Activated naive CD8-positive, alpha-beta T cell treated with anti-CD3 and anti-CD28 coated beads, Interleukin-2, amount 50 U/mL, for 16 hours (primary cell): Measurements from ENCODE around the gene DNPH1.

Source experiments
- DNase-seq: peaks from one replicate; pipeline ENCODE4 v3.0.0-alpha.2; 2020; ENCODE audit warnings: low read depth, low spot score

DNPH1 gene

DNA sequence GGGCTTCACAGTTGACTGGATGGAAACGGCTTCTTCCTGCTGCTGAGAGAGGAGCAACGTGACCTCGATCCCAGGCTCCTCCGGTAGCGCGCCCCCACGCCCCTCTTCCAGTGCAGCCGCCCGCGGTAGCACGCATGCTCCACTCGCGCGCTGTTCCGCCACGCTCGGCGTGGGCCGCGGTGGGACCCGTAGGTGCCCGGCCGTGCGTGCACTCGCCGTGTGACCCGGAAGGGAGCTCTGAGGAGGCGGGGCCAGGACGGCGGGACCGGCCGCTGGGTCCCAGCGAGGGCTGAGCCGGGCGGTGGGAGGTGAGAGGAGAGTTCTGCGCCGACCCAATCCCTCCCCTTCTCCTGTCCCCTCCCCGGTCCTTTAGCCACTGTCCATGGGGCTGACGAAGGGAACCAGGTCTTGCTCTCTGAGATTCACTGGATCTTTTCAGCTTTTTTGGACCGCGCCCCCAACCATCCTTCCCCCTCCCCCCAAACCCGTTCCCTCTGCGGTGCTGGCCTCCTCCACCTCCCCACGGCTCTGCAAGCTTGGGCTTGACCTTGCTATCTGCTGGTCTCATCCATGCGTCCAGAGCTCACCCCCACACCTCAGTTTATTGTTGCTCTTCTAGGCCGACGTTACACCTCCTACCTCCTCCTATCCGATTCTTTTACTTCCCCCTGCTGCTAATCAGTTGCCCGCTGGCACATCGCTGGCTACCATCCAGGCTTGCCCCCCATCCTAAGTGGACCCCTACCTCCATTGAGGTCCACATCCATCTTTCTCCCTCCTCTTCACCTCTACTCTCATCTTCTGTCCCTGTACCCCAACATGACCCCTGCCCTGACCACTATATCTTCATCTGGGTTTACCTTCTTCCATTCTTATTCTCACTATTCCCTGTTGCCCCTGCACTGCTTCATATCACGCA, 47.1 kb downstream of the DNPH1 start, which contains the start of gene CUL9:
CUL9 (plus strand) TSS at position 255 of the 919 bp plus-strand sequence. CDS start 2,115 bp downstream, outside the sequence.
- DNase-seq: peak; percentile 32

DNA sequence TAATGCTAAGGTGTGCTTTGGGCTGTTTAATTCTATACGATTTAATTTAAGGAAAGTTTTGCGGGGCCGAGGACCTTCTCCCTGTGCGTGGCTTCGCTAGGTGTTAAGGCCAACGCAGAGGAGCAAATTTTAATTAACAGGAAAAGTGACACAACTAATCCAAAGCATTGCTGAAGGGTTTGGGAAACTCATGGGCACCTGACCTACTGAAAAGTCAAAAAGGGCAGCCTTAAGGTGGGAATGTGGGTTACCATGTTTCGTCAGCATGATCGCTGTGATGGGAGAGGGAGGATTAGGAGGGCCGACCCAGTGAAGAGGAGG, 47.7 kb downstream of the DNPH1 start:
- DNase-seq: no peak

DNA sequence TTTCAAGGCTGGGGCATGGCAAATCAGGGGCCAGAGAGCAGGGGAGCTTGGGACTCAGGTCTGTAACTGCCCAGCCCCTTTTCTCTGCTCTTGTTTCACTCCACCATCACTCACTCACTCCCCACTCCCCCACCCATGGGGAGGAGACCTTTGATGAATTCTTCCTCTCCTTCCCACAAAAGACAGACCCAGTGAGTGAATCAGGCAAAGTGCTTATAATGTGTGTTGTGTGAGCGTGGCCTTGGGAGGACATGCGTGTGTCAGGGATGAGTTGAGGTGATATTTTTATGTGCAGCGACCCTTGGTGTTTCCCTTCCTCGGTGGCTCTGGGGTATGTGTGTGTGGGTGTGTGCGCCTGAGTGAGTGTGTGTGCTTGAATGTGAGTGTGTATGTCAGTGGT, 48.3 kb downstream of the DNPH1 start:
- no peak for DNase-seq

DNA sequence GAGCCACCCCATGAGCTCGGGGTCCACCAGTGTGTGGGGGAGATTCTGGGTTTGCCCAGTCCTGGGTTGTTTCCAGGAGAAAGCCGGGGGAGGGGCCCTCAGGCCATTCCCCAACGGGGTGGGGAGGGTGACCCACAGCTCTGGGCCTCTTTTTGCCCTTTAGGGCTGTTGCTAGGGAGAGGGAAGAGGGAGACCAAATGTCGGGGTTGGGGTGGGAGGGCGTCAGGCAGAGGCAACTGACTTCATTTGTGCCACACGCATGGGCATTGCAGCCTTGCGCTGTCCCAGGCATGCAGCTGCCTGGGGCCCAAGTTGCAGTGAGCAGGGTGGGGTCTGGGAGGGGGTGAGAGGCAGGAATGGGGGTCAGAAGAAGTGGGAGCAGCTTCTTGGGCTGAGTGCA, 49.2 kb downstream of the DNPH1 start:
- DNase-seq: no peak

DNA sequence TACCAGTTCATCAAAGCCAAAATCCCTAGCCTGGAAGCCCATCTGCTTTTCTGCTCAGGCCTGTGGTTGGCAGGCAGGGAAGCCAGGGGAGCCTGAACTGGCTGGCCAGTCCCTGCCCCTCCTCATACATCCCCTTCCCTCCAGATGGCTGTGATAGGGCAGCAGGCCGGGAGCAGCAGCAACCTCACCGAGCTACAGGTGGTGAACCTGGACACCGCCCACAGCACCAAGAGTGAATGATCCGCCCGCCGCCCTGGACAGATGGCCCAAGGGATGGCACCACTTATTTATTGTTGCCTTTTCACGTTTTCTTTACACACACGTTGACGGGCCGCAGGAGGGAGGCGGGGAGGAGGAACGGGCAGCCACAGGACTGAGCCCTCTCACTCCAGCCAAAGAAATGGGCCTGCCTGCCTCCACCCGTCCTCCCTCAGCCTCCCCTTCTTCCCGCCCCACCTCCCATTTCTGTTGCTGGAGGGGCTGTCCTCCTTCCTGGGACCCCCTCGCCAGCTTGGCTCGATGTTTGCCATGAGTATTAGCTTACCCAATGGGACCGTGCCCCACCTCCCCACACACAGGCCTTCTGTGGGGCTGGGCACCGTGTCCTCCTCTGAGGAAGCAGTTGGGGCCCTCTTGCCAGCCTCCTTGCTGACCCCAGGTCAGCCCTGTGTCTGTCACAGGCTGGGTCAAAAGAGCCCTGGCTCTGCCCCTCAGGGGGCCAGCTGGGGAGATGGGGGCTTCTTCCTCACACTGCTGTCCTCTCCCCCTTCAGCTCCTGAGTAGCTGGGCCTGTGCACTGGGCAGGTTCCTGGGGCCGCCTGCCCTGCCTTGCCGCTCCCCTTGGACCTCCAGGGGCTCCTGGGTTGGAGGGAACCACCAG, 50.1 kb downstream of the DNPH1 start:
- DNase-seq: no peak

DNA sequence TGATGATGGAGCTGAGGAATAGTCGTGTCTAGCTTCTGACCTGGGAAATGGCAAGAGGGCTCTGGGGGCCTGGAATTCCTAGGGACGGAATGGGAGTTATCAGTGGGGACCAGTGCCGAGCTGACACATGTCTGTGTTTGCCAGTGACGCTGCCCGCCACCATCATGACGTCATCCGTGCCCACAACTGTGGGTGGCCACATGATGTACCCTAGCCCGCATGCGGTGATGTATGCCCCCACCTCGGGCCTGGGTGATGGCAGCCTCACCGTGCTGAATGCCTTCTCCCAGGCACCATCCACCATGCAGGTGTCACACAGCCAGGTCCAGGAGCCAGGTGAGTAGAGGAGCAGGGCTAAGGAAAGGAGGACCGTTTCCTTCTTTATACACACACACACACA, 51.1 kb downstream of the DNPH1 start:
- no peak for DNase-seq

DNA sequence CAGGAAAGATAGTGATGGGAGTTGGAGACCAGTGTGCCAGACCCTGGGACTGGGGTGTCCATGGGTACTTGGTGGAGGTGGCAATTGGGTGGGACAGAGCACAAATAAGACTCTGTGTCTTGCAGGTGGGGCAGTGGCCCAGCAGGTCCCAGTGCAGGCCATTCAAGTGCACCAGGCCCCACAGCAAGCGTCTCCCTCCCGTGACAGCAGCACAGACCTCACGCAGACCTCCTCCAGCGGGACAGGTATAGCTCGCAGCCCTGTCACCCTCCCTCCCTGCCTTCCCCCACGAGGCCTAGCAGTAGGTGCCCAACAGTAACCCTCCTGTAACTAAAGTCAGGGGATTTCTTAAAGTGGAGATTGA, 52.9 kb downstream of the DNPH1 start:
- no peak for DNase-seq

DNA sequence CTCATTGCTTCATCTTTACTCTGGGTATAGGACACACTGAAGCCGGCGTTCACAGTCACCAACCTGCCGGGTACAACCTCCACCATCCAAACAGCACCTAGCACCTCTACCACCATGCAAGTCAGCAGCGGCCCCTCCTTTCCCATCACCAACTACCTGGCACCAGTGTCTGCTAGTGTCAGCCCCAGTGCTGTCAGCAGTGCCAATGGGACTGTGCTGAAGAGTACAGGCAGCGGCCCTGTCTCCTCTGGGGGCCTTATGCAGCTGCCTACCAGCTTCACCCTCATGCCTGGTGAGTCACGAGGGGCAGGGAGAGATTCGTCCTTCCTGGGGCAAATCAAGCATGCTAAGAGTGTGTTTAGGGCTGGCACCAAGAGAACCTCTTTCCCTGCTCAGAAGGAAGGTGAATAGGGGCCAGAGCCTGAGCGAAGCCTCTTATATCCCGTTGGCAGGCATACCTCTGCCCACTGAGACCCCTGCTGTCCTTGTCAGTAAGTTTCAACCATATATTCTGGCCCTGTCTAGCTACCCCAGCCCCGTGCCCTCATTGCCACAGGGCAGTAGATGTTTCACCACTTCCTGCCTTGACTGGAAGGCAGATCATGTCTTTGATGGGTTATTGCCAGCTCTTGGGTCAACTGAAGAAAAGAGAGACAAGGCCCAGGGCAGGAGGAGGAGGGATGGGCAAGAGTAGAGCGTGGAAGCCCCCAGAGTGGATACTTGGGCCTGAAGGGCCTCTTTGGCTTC, 53.4 kb downstream of the DNPH1 start:
- DNase-seq: no peak
